ENCODE data around the gene CDH23.

DNA sequence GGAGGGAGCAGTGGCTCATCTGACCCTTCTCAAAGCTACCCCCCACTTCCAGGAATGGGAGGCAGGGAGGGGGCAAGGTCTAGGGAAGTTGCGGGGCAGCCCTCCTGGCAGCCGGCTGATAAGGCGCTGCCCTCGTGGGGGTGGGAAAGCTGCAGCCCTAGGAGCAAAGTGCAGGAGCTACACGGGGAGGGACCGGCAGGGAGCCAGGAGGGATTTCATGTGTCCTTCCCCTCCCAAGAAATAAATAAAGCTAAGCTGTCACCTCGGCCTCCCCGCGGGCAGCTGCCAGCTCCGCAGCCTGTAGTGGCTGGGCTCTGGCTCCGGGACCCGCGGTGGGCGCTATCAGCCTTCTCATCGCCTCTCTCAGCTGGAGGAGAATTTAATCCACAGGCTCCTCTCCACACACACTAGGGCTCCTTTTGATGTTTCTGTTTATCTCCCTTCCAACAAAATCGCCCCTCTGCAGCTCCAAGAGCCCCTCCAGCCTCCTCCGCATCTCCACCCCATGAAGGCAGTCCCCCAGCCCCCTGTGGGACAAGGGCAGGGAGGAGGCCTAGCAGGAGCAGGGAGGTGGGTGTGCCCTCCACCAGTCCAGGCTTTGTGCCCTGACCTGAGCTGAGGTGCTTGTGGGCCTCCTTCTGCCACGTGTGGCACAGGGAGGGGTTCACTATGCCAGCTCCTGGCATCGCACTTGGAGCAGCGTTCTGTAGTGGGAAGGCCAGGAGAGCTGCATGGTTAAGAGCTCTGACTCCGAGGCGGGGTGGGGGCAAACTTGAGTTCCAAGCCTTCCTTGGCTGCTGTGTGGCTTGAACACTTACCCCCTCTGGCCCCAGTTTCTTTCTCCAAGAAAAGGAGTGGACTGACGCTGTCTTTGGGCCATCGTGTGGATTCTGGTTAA, 242.4 kb downstream of the CDH23 start:
- TF ChIP-seq, protein P1, sequence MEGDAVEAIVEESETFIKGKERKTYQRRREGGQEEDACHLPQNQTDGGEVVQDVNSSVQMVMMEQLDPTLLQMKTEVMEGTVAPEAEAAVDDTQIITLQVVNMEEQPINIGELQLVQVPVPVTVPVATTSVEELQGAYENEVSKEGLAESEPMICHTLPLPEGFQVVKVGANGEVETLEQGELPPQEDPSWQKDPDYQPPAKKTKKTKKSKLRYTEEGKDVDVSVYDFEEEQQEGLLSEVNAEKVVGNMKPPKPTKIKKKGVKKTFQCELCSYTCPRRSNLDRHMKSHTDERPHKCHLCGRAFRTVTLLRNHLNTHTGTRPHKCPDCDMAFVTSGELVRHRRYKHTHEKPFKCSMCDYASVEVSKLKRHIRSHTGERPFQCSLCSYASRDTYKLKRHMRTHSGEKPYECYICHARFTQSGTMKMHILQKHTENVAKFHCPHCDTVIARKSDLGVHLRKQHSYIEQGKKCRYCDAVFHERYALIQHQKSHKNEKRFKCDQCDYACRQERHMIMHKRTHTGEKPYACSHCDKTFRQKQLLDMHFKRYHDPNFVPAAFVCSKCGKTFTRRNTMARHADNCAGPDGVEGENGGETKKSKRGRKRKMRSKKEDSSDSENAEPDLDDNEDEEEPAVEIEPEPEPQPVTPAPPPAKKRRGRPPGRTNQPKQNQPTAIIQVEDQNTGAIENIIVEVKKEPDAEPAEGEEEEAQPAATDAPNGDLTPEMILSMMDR (IDR thresholded peaks at IDR 0.05; ENCODE audit: poor library complexity) = no peak
- TF ChIP-seq EZH2phosphoT487 (IDR thresholded peaks at IDR 0.05; ENCODE audit: low read depth, severe bottlenecking, unreplicated experiment) = no peak
- no peak for TF ChIP-seq EZH2 (IDR thresholded peaks at IDR 0.05; ENCODE audit: borderline replicate concordance)
